ENCODE results near the gene KCNMA1. TPM values are rescaled to one million over a fixed set of nuclear protein-coding genes. Genes with fewer than 3 reads are reported as not detected.

The KCNMA1 gene
- total and polyA plus RNA-seq, 9 of the 15 experiments (the other 6 are each of a cell fraction or from before 2014, with no cell fraction given) = 0.01 to 0.95 (median 0.15) TPM; not detected in 4

DNA sequence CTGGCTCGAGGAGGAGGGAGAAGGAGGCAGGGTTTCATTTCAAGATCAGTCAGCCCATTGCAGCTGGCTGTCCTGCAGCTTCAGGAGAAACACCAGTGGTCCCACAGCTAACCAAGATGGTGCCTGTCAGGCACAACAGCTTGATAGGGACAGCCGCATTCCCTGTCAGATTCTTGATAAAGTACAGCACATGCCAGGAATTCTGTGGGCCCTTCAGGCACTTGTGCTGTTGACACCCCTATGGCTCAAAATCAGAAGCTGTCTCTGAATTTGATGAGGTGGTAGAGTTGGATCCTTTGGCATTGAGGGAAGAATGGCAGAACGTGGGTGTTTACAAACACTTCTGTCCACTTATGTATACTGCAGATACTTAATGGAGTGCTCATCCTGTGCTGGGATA lies 354.3 kb downstream of the KCNMA1 start (continued):
- TF ChIP-seq, protein P1, sequence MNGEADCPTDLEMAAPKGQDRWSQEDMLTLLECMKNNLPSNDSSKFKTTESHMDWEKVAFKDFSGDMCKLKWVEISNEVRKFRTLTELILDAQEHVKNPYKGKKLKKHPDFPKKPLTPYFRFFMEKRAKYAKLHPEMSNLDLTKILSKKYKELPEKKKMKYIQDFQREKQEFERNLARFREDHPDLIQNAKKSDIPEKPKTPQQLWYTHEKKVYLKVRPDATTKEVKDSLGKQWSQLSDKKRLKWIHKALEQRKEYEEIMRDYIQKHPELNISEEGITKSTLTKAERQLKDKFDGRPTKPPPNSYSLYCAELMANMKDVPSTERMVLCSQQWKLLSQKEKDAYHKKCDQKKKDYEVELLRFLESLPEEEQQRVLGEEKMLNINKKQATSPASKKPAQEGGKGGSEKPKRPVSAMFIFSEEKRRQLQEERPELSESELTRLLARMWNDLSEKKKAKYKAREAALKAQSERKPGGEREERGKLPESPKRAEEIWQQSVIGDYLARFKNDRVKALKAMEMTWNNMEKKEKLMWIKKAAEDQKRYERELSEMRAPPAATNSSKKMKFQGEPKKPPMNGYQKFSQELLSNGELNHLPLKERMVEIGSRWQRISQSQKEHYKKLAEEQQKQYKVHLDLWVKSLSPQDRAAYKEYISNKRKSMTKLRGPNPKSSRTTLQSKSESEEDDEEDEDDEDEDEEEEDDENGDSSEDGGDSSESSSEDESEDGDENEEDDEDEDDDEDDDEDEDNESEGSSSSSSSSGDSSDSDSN (IDR thresholded peaks at IDR 0.05; ENCODE audit: borderline replicate concordance in 1 of 2, low read depth in 2 of 2, low read length in 2 of 2) = no peak
- no peak for TF ChIP-seq ESRRB (CRISPR knock-in tag; IDR thresholded peaks at IDR 0.05; ENCODE audit: borderline replicate concordance)
- TF ChIP-seq SIX5 (IDR thresholded peaks at IDR 0.05; ENCODE audit: borderline replicate concordance in 1 of 2, insufficient read depth in 1 of 2, low read depth in 1 of 2, low read length in 2 of 2) = no peak
- no peak for TF ChIP-seq ZBTB7A (IDR thresholded peaks at IDR 0.05; ENCODE audit: borderline replicate concordance, control insufficient read depth, low read depth, low read length)
- TF ChIP-seq SP1 (CRISPR knock-in tag; IDR thresholded peaks at IDR 0.05) = no peak
- TF ChIP-seq, protein P2, sequence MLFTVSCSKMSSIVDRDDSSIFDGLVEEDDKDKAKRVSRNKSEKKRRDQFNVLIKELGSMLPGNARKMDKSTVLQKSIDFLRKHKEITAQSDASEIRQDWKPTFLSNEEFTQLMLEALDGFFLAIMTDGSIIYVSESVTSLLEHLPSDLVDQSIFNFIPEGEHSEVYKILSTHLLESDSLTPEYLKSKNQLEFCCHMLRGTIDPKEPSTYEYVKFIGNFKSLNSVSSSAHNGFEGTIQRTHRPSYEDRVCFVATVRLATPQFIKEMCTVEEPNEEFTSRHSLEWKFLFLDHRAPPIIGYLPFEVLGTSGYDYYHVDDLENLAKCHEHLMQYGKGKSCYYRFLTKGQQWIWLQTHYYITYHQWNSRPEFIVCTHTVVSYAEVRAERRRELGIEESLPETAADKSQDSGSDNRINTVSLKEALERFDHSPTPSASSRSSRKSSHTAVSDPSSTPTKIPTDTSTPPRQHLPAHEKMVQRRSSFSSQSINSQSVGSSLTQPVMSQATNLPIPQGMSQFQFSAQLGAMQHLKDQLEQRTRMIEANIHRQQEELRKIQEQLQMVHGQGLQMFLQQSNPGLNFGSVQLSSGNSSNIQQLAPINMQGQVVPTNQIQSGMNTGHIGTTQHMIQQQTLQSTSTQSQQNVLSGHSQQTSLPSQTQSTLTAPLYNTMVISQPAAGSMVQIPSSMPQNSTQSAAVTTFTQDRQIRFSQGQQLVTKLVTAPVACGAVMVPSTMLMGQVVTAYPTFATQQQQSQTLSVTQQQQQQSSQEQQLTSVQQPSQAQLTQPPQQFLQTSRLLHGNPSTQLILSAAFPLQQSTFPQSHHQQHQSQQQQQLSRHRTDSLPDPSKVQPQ (CRISPR knock-in tag; IDR thresholded peaks at IDR 0.05; ENCODE audit: borderline replicate concordance) = no peak
- no peak for TF ChIP-seq SREBF2 (CRISPR knock-in tag; IDR thresholded peaks at IDR 0.05)
- no peak for TF ChIP-seq MXD1 (CRISPR knock-in tag; IDR thresholded peaks at IDR 0.05; ENCODE audit: borderline replicate concordance, poor library complexity, severe bottlenecking)
- TF ChIP-seq CBX2 (IDR thresholded peaks at IDR 0.05; ENCODE audit: insufficient read depth, low read length, poor library complexity, severe bottlenecking) = no peak
- TF ChIP-seq CBFA2T3 (IDR thresholded peaks at IDR 0.05) = no peak
- no peak for TF ChIP-seq CGGBP1 (CRISPR knock-in tag; IDR thresholded peaks at IDR 0.05)
- no peak for TF ChIP-seq RCOR1 (IDR thresholded peaks at IDR 0.05; ENCODE audit: borderline replicate concordance in 1 of 2, low read depth in 2 of 2, low read length in 2 of 2)
